Measurements from ENCODE around the gene CCDC68. TPM values are rescaled to one million over a fixed set of nuclear protein-coding genes. Genes with fewer than 3 reads are reported as not detected.
A peak's percentile ranks its signal among the peaks of the same experiment; 100 is the strongest.

The CCDC68 gene
- total RNA-seq, 6 donors from 2014 or later: 12.4 to 37.7 (median 26.2) TPM

DNA sequence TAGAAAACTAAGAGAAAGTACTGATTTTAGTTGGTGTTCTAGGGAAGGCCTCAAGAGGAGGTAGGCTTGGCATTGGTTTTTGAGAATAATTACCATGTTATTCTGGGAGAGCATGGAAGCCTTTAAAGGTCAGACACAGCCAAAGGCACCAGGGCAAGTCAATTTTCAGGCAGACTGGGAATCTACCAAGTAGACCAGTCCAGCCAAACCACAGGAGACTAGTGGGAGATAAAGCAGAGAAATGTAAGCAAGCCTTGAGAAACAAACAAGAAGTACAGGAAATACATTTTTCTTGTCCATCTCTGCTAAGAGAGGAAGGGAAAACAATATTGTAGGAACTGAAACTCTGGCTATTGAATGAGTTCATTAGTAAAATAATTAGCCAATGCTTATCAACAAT is 5.5 kb upstream of the CCDC68 start:
- ATAC-seq (ENCODE audit: low FRiP score in 2 of 2): no peak
- Histone ChIP-seq H3K9me3 (no peaks in the 10 kb centered on the region), H3K4me1 (peaks cover 10 to 19% (median 13%) of the 10 kb centered on the region in 4 donors), H3K27ac (no peak overlapping the region), H3K27me3 (no peaks in the 10 kb centered on the region), H3K4me3 (no peak overlapping the region), H3K36me3 (no peaks in the 10 kb centered on the region)
- TF ChIP-seq POLR2AphosphoS5 (IDR thresholded peaks at IDR 0.05): no peak
- TF ChIP-seq, protein P1, sequence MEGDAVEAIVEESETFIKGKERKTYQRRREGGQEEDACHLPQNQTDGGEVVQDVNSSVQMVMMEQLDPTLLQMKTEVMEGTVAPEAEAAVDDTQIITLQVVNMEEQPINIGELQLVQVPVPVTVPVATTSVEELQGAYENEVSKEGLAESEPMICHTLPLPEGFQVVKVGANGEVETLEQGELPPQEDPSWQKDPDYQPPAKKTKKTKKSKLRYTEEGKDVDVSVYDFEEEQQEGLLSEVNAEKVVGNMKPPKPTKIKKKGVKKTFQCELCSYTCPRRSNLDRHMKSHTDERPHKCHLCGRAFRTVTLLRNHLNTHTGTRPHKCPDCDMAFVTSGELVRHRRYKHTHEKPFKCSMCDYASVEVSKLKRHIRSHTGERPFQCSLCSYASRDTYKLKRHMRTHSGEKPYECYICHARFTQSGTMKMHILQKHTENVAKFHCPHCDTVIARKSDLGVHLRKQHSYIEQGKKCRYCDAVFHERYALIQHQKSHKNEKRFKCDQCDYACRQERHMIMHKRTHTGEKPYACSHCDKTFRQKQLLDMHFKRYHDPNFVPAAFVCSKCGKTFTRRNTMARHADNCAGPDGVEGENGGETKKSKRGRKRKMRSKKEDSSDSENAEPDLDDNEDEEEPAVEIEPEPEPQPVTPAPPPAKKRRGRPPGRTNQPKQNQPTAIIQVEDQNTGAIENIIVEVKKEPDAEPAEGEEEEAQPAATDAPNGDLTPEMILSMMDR (IDR thresholded peaks at IDR 0.05): no peak
- TF ChIP-seq POLR2A (IDR thresholded peaks at IDR 0.05): no peak
- TF ChIP-seq EP300 (IDR thresholded peaks at IDR 0.05): no peak
- DNase-seq: no peak

DNA sequence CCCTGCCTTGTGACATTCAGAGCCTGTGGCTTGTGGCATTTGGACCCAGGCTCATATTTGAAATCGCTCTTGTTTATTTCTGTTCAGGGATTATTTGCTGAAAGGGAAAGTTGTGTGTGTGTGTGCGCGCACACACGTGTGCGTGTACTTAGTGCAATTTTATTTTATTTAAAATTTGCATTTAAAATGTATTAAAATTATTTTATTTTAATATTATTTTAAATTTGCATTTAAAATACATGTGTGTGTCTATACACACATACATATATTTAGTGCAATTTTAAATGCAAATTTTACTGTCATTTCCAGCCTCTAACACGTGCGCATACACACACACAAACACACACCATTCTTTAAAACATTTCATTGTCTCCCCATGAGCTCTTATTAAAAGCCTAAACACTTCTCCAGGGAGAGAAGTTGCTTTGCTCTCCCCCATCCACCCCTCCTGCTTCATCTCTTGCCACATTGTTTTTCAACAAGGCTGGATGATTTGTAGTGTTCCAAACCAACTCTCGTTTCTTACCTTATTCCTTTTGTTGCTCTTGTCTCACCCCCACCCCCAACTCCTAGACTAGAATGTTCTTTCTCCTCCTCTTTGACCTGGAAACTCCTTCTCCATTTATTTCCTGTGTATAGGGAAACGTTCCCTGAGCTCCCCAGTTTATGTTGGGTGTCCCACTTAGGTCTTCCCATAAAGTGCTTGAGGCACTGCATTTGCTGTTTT is 3.8 kb upstream of the CCDC68 start:
- Histone ChIP-seq H3K36me3 (no peaks in the 10 kb centered on the region), H3K4me3 (no peak overlapping the region), H3K27ac (no peak overlapping the region), H3K4me1 (peaks cover 12 to 21% (median 18%) of the 10 kb centered on the region in 4 donors), H3K27me3 (no peaks in the 10 kb centered on the region), H3K9me3 (no peaks in the 10 kb centered on the region)
- no peak for TF ChIP-seq POLR2A (IDR thresholded peaks at IDR 0.05)
- no peak for TF ChIP-seq POLR2AphosphoS5 (IDR thresholded peaks at IDR 0.05)
- no peak for TF ChIP-seq EP300 (IDR thresholded peaks at IDR 0.05)
- WGBS, 2 donors: 86 to 88% methylated on average over 9 of the region's 9 CpGs
- ATAC-seq (ENCODE audit: low FRiP score in 2 of 2) (no peak), DNase-seq (no peak)

DNA sequence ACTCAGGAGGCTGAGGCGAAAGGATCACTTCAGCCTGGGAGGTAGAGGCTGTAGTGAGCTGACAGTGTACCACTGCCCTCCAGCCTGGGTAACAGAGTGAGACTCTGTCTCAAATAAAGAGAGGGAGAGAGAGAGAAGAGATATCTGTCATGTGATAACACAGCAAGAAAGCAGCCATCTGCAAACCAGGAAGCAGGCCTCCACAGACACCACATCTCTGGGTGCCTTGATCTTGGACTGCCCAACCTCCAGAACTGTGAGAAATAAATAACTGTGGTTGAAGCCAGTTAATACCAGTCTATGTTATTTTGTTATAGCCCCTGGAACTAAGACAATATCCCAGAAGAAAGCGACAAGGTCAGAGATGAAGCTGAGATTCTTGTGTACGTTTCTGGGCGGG is 2.6 kb upstream of the CCDC68 start:
- no peak for TF ChIP-seq EP300 (IDR thresholded peaks at IDR 0.05)
- TF ChIP-seq, protein P1 (IDR thresholded peaks at IDR 0.05): no peak
- no peak for TF ChIP-seq POLR2A (IDR thresholded peaks at IDR 0.05)
- TF ChIP-seq POLR2AphosphoS5 (IDR thresholded peaks at IDR 0.05): no peak
- Histone ChIP-seq H3K36me3 (no peaks in the 10 kb centered on the region), H3K4me3 (no peak overlapping the region), H3K4me1 (peaks cover 12 to 32% (median 18%) of the 10 kb centered on the region in 4 donors), H3K27me3 (no peaks in the 10 kb centered on the region), H3K27ac (peak overlapping the region in 2 of 4 donors; percentile 18 to 91), H3K9me3 (no peaks in the 10 kb centered on the region)
- no peak for ATAC-seq (ENCODE audit: low FRiP score in 2 of 2)
- DNase-seq: no peak
- WGBS, 2 donors: 90 to 99% methylated on average over 4 of the region's 4 CpGs

DNA sequence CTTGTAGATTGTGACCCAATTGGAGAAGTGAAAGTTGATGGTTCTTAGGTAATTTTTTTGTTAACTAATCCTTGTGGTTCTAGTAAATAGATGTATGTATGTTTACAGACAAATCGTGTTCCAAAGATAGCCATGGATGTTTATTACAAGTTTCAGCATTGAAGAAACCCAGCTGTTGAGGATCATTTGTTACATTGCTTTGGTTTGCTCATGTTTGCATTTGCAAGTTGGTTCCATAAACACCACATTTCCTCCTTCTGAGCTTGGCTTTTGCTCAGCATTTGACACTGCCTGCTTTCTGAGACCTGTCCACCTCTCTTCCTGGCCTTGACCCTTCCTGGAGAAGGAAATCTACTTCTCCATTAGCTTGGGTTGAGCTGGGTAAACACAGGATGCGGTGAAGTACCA is 1.8 kb upstream of the CCDC68 start:
- DNase-seq: no peak
- Histone ChIP-seq H3K36me3 (no peaks in the 10 kb centered on the region), H3K27me3 (no peaks in the 10 kb centered on the region), H3K9me3 (no peaks in the 10 kb centered on the region), H3K4me1 (peaks cover 12 to 32% (median 18%) of the 10 kb centered on the region in 4 donors), H3K27ac (peak overlapping the region in 3 of 4 donors; percentile 1 to 91 (median 18)), H3K4me3 (no peak overlapping the region)
- no peak for TF ChIP-seq EP300 (IDR thresholded peaks at IDR 0.05)
- TF ChIP-seq POLR2AphosphoS5 (IDR thresholded peaks at IDR 0.05): peak in 1 of 2 donors; percentile 67
- 24 to 26% methylated on average over 2 of the region's 2 CpGs for WGBS, 2 donors
- no peak for ATAC-seq (ENCODE audit: low FRiP score in 2 of 2)

DNA sequence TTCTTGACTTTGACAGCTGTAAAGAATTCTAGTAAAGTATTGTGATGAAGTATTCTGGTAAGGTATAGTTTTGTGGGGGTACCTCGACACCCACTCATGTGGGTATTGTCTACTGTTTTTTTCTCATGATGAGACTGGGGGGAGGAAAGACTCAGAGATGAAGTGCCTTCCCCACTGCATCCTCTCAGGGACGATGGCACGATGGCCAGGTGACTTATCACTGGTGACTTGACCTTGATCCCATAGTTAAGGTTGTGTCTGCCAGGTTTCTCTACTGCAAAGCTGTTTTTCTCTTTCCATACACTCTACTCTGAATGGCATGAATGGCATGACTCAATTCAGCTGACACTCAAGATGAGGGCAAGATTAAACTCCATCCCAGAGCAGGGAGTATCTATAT is 936 bp upstream of the CCDC68 start:
- Histone ChIP-seq H3K4me1 (peaks cover 12 to 32% (median 18%) of the 10 kb centered on the region in 4 donors), H3K9me3 (no peaks in the 10 kb centered on the region), H3K27me3 (no peaks in the 10 kb centered on the region), H3K4me3 (no peak overlapping the region), H3K36me3 (no peaks in the 10 kb centered on the region), H3K27ac (peak overlapping the region in 2 of 4 donors; percentile 81 to 91)
- TF ChIP-seq EP300 (IDR thresholded peaks at IDR 0.05) (no peak), POLR2A (IDR thresholded peaks at IDR 0.05) (no peak), POLR2AphosphoS5 (IDR thresholded peaks at IDR 0.05) (no peak)
- TF ChIP-seq, protein P1 (IDR thresholded peaks at IDR 0.05): no peak
- DNase-seq (no peak), ATAC-seq (ENCODE audit: low FRiP score in 2 of 2) (no peak)
- WGBS, 2 donors: 54 to 67% methylated on average over 3 of the region's 3 CpGs

Measured in upper lobe of left lung (tissue), 6 donors.